Activated CD4-positive, alpha-beta T cell treated with anti-CD3 and anti-CD28 coated beads, Interleukin-2, Interleukin-4, amounts not matched to agents 100 ng/mL and 50 ng/mL, durations not matched to agents 16 hours and 8 hours (primary cell): ENCODE measurements around the gene PLA2G1B.
A peak's percentile ranks its signal among the peaks of the same experiment; 100 is the strongest.

Source experiments
- DNase-seq: peaks from one replicate; pipeline ENCODE4 v3.0.0-alpha.2; 2020; ENCODE audit warnings: low spot score

The PLA2G1B gene

DNA sequence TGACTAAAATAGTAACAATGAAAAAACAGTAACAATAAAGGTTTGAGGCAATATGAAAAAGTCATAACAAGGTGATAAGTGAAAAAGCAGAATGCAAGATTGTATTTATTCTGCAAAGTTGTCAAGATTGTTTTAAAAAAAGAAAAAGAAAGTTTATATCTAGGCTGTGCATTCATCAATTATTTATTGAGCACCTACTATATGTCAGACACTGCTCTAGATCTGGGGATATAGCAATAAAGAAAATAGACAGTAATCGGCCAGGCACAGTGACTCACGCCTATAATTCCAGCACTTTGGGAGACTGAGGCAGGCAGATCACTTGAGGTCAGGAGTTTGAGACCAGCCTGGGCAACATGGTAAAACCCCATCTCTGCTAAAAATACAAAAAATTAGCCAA lies 3.8 kb downstream of the PLA2G1B start:
- DNase-seq = no peak

DNA sequence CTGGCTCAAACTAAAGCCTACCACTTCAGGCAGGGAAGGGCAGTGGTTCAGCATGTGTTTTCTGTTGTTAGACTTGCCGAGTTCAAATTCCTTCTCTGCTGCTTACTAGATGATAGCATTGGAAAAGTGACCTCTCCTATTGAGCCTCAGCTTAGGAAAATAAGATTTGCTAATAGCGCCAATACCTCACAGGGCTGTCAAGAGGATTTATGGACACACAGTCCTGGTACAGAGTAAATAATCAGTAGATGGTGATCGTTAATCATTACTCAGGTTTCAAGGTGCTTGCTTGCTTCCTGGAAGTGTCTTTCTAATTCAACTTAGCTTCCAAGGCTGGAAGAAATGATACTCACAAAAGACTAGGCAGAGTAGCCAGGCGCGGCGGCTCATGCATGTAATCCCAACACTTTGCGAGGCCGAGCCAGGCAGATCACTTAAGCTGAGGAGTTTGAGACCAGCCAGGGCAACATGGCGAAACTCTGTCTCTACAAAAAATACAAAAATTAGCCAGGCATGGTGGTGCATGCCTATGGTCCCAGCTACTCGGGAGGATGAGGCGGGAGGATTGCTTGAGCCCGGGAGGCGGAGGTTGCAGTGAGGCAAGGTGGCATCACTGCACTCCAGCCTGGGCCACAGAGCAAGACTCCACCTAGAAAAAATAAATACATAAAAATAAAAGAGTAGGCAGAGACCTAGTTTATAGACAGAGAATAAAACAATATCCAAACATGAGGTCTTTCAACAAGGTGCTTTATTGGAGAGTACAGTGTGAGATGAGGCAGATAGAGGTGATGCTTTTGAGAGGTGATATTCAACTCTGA lies 6.0 kb downstream of the PLA2G1B start:
- DNase-seq = no peak

DNA sequence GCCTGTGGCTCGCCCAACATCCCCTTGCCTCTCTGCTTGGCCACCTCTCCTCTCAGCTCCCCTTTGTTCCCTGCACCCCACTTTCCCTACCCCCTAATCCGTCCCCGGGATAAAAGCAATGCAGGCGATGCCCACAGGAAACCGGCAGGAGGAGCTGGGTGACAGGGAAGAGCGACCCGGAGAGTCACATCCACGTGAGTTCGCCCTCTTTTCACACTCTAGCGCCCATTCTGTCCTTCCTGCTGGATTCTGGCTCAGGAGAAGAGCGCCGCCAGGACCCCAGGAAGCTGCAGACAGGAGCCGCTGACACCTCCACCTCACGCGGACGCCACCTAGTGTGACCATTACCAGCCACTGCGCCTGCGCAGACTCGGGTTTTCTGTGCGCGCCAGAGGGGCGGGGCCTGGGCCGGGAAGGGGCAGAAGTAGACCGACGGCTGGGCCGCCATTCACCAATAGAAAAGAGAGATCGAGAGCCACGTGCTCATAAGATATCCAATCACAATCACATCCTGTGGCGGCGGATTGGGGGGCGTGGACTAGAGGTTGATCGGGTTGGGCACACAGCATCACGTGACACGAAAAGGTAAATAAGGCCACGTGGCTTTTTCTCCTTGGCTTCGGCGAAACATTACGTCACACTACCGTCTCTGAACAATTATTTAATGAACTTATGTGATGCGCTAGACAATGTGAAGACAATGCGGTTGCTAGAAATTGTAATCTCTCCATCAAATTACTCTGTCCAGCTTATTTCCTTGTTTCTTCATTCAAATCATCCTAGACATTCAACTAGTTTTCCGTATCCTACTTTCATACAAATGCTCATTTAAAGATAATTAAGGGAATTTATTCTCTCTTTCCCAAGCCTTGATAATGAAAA lies 10.1 kb downstream of the PLA2G1B start:
- peak; percentile 100 for DNase-seq

DNA sequence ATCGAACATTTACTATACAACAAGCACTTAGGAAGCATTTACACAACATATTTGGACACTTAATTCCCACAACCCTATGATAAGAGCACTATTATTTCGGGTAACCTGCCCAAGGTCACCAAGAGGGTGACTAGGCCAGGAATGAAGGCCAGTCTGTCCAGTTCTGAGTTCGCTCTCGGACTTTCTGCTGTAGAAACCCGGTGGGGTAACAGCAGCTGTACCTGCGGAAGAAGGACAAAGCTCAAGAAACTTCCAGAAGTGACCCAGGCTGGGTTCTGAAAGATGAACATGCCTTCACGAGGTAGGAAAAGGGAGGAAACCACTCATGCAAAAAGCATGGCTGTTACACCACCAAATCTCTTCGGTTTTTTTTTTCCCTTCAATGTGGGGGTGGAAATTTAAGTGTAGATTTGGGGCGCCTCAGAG lies 10.8 kb downstream of the PLA2G1B start:
- DNase-seq = no peak

DNA sequence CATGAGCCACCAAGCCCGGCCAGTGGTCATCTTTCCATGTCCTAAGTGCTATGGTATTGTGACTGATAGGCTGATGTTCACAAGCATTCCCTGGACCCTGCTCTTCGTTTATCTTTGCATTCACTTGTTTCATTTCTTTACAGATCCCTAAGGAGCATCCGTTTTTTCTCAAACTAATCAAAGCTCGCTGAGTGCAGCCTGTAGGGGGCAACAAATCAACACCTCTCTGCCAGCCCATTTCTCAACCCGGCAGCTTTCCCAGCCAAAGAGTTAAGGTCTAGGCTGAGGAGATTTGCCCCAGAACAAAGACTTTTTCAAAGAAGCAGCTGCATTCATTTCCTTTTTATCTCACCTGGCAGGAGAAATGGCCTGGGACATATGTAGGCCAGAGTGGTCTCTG lies 13.4 kb downstream of the PLA2G1B start:
- no peak for DNase-seq

DNA sequence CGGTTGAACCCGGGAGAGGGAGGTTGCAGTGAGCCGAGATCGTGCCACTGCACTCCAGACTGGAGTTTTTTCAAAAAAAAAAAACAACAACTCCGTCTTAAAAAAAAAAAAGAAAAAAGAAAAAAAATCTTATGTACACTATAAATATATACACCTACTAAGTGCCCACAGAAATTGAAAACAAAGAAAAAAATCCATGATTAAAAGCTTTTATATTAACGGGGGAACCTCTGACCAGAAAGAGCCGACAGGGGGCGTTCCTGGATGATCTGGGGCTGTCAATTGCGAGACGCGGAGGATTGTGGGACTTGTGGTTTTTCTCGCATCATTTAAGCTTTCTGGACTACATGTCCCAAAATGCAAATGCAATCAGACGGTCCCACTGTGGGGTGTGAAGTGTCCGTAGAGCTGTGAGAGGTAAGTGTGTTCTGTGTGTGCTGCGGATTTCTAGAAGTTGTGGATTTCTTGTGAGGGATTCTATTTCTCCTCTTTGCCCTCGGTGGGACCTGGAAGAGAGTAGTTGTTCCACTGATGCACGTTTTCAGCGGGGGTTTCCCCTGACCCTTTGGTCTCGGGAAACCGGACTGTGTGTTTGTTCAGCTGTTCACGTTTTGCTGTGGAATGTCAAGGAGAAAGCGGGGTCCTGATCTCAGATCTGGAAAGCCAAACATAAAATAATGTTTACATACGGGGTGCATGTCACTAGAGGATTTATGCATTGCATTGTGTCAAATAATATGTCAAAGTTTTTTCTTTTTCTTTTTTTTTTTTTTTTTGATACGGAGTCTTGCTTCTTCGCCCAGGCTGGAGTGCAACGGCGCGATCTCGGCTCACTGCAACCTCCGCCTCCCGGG lies 25.4 kb downstream of the PLA2G1B start, which contains the start of gene SIRT4:
Gene SIRT4 (plus strand): TSS at position 360 of the 854 bp plus-strand sequence. CDS start 1,241 bp downstream, outside the sequence.
- peak; percentile 93 for DNase-seq

DNA sequence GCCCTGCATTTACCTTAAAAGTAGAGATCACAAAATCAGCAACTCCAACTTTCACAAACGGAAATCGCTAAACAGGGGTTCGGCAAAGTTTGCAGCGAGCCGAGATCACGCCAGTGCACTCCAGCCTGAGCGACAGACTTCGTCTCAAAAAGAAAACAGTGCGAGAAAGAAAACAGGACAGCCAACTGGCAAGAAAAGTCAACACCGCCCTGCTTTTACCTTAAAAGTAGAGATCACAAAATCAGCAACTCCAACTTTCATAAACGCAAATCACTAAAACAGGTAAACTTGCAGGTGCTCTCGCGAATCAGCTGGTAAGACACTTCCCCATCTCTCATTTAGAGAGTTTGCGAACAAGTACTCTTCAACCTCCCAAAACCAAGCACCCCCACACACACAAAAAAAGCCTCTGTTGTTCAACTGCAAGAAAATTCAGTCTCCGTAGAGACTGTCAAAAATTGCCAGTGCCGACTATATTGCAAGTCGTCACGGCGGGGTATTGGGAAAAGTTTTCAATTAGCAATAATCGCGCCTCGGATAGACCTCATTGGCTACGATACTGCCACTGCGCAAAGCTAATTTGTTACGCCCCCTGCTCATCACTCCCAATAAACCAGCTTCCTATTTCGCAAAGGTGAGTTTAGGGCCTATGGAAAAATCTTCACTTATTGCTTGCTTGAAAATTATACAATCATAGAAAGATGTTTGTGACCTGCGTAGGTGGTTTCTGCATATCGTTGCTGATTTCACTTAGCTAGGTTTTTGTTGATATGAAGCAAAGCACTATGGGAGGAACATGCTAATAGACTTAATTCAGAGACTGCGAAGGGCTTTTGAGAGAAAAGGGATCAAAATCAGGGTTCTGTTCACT lies 34.7 kb downstream of the PLA2G1B start, which contains the start of gene RNU4-1:
Gene RNU4-1 (minus strand): TSS at position 577 of the 871 bp plus-strand sequence.
- DNase-seq = peak; percentile 97

DNA sequence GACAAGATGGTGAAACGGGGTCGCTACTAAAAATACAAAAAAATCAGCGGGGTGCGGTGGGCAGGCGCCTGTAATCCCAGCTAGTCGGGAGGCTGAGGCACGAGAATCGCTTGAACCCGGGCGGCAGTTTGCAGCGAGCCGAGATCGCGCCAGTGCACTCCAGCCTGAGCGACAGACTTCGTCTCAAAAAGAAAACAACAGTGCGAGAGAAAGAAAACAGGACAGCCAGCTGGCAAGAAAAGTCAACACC lies 35.2 kb downstream of the PLA2G1B start:
- DNase-seq = no peak

DNA sequence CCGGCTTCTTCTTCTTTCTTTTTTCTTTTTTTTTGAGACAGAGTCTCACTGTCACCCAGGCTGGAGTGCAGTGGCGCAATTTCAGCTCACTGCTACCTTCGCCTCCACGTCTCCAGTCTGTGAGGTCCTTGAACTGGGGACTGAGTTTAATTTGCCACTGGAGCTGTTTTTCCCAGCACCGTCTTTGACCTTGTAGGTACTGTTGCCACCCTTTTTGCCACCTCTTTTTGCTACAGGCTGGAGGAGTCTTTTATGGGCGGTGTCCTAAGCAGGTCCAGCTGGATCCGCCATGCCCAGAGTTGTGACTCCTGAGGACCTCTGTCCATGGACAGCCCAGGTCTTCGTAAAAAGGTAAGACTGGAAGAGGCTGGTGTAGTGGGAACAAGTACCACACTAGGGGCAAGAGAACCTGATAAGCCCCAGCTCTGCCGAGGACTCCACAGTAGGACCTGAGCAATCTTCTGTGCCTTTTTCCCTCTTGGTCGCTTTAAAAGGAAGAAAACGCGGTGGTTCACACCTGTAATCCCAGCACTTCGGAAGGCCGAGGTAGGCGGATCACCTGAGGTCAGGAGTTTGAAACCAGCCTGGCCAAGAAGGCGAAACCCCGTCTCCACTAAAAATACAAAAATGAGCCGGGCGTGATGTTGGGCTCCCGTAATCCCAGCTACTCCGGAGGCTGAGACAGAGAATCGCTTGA lies 36.8 kb downstream of the PLA2G1B start:
- no peak for DNase-seq

DNA sequence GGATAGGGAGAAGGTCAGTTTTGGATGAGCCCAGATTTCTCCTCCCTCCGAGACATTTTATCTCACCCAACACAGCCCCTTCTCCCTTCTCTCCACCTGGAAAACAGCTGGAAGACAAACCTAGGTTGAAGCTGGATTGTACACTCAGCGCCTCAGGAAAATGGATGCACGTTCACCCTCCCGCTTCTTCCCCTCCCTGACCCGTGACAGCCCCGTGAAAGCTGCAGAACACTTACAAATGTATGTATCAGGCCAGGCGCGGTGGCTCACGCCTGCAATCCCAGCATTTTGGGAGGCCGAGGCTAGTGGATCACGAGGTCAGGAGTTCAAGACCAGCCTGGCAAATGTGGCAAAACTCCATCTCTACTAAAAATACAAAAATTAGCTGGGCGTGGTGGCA lies 40.1 kb downstream of the PLA2G1B start:
- no peak for DNase-seq

DNA sequence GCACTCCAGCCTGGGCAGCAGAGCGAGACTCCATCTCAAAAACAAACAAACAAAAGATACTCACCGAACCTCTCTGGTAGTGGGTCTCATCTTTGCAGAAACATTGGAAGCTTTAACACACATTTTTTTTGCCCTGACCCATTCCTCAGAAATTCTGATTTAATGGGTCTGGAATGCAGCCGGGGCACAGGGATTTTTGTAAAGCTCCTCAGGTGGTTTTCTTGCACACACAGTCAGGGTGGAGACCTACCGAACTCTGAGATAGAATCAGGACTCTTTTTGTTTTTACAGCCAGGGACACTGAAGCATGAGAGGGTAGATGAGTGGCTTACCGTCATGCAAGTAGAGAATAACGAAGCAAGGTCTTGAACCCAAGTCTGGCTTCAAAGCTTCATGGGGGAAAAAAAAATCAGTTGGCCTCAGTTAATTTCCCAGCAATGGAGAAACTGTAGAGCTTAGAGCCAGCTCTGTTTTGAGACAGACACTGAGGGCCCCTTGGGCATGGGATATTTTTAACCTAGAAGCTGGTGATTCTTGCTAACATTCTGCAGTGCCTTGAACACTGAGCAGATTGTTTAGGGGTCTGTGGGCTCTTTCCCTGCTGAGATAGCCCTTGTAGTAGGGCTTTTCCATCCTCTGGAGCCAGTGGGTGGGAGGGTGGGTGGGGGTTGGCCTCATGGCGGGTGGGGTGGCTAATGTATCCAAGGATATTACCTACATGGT lies 40.6 kb downstream of the PLA2G1B start:
- DNase-seq = no peak

DNA sequence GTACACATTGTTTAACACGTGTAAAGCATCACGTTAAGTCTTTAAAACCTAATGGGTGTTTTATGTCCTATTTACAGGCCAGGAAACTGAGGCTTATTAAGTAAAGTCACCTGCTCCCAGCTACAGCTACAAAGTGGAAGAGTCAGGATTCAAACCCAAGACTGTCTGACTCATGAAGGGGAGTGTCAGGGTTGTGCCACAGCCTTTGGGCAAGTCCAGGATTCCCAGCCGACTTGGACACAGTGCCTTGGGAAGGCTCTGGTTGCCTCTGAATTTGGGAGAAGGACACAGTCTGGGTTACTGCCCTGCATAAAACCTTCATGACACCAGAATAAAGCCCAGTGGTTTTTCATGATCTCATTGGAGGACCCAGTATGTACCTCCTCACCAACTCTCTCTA lies 43.2 kb downstream of the PLA2G1B start:
- no peak for DNase-seq

DNA sequence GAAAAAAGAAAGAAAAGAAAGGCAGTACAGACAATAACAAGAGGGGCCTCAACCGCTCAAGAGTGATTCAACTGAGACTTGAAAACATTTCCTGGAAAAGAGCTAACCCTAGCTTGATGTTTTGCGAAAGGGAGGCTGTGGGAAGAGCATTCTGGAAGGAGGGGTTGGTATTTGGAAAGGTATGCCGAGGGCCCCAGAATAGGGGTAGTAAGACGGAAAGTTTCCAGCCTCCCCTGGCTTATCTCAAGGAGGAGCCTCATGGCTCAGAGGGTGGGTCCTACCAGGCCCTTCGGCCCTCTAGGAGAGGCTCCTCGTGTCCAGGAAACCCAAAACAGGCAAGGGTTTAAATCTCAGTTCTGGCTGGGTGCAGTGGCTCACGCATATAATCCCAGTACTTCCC lies 44.3 kb downstream of the PLA2G1B start:
- DNase-seq = no peak

DNA sequence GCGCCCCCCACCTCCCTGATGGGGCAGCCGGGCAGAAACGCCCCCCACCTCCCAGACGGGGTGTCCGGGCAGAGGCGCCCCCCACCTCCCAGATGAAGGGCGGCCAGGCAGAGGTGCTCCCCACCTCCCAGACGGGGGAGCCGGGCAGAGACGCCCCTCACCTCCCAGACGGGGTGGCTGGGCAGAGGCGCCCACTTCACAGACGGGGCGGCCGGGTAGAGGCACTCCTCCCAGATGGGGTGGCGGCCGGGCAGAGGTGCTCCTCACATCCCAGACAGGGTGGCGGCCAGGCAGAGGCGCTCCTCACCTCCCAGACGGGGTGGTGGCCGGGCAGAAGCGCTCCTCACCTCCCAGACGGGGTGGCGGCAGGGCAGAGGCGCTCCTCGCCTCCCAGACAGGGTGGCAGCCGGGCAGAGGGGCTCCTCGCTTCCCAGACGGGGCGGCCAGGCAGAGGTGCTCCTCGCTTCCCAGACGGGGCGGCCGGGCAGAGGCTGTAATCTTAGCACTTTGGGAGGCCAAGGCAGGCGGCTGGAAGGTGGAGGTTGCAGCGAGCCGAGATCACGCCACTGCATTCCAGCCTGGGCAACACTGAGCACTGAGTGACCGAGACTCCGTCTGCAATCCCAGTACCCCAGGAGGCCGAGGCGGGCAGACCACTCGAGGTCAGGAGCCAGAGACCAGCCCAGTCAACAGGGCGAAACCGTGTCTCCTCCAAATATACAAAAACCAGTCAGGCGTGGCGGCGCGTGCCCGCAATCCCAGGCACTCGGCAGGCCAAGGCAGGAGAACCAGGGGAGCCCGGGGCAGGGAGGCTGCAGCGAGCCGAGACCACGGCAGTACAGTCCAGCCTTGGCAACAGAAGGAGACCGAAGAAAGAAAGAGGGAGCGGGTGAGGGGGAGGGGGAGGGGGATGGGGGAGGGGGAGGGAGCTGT lies 49.2 kb downstream of the PLA2G1B start:
- DNase-seq = no peak

DNA sequence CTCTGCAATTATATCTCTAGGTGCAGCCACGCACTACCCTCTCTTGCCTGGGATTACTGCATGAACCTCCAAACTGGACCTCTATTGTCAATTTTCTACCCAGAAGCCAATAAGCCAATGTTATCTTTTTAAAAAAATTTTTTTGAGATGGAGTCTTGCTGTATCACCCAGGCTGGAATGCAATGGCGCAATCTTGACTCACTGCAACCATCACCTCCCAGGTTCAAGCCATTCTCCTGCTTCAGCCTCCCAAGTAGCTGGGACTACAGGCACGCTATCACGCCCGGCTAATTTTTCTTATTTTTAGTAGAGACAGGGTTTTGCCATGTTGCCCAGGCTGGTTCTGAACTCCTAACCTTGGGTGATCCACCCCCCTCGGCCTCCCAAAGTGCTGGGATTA lies 50.8 kb downstream of the PLA2G1B start:
- no peak for DNase-seq
